Myocyte (in vitro differentiated cells): ENCODE data around the gene GUCY2D. TPM values are rescaled to one million over a fixed set of nuclear protein-coding genes. Genes with fewer than 3 reads are reported as not detected.

ENCODE experiments used
- DNase-seq: peaks from one replicate; pipeline ENCODE4 v3.0.0-alpha.2; 2012; ENCODE audit warnings: low read depth
- total RNA-seq: library from RNA; depleted of rRNA; stranded (reverse); fragments of >200 nt; gene quantifications from 2 replicates; pipeline ENCODE4 v1.2.3, GENCODE V29; 2014

The GUCY2D gene
- total RNA-seq, 1 donor from 2014 or later, result not detected

GRCh38 chr17:8015236-8015956, 13.0 kb downstream of the GUCY2D start:
- DNase-seq, result no peak

- no peak for DNase-seq
Observed at GRCh38 chr17:8015957-8016631, 13.7 kb downstream of the GUCY2D start.

- peak; percentile 22 for DNase-seq
Observed at GRCh38 chr17:8016632-8017424, 14.4 kb downstream of the GUCY2D start.

- DNase-seq, result no peak
Observed at GRCh38 chr17:8018436-8018835, 16.0 kb downstream of the GUCY2D start.

GRCh38 chr17:8019166-8019565, 16.8 kb downstream of the GUCY2D start:
- DNase-seq, result no peak

GRCh38 chr17:8019665-8020650, 17.5 kb downstream of the GUCY2D start:
- DNase-seq, result peak; percentile 34

- DNase-seq, result no peak
Observed at GRCh38 chr17:8020776-8021564, 18.6 kb downstream of the GUCY2D start.

GRCh38 chr17:8021565-8022359, 19.3 kb downstream of the GUCY2D start:
- DNase-seq, result no peak

- no peak for DNase-seq
Observed at GRCh38 chr17:8022360-8023003, 20.1 kb downstream of the GUCY2D start.

- peak; percentile 19 for DNase-seq
Observed at GRCh38 chr17:8024161-8024560, 21.7 kb downstream of the GUCY2D start.

- no peak for DNase-seq
Observed at GRCh38 chr17:8025176-8025911, 22.9 kb downstream of the GUCY2D start.

- DNase-seq, result no peak
Observed at GRCh38 chr17:8029121-8029520, 26.7 kb downstream of the GUCY2D start.

- no peak for DNase-seq
Observed at GRCh38 chr17:8031261-8031661, 28.8 kb downstream of the GUCY2D start.

GRCh38 chr17:8031950-8032349, 29.5 kb downstream of the GUCY2D start:
- no peak for DNase-seq

GRCh38 chr17:8032442-8032841, 30.0 kb downstream of the GUCY2D start:
- DNase-seq, result no peak

GRCh38 chr17:8038954-8039610, 36.7 kb downstream of the GUCY2D start, which contains the start of gene ALOX15B:
ALOX15B (plus strand) TSS chr17:8039059; CDS start chr17:8039156, 97 bp downstream.
- DNase-seq, result no peak

- DNase-seq, result no peak
Observed at GRCh38 chr17:8039611-8040168, 37.3 kb downstream of the GUCY2D start.
